SIG-M5 treated with dmso at 0.1 percent for 504 hours (cell line): Measurements from ENCODE around the gene ATXN10.
"Not testable (repeated sequence)": the region's sequence is repeated elsewhere in the genome, so short reads cannot be mapped to it uniquely, and the experiment has no call there.

ENCODE experiments used
- DNase-seq: peaks from one replicate; lab custom pipeline; 2025; ENCODE audit not compliant: unreplicated experiment; lab: John Stamatoyannopoulos, UW

ATXN10 gene

DNA sequence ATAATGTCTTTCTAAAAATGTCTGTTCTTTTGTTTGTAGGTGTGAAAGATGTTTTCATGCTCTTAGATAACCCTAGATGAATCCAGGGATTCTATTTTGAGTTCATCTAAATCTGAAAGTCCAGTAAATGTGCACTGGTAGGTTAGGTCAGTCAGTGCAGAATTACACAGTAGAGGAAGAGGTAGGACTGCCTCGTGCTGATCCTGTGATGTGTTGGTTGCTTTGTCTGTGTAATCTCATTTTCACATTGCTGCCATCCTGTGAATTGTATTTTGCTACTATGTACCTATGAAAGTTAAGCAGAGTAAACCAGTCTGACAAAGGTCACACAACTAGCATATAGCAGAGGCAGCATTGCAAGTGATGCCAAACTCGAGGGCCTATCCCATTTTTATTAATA is 36.5 kb downstream of the ATXN10 start:
- no peak for DNase-seq

DNA sequence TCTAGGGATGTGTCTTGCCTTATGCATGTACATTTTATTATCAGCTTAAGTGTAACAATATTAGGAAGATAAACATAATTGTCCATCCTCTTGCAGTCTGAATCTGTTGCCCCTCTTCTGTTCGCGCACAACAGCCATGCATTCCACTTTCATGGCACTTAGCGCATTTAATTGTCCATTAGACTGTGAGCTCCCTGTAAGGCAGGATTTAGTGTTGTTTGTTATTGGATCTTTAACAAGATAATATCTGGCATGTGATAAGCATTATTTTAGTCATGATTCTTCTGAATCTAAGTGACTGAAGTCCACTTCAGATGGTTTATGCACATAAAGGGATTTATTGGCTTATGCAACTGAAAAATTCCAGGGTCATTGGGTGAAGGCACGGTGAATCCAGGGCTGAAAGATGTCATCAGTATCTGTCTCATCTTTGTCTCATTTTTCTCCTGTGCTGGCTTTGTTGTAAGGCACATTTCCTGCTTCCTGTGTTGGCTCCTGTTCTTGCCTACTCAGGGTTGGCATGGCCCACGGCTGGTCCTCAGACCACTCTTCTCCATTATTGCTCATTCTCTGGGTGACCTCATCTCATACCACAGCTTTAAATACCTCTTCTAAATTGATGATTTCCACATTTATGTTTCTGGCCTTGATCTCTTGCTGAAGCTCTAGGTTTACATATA is 37.6 kb downstream of the ATXN10 start:
- DNase-seq = peak; percentile 12

DNA sequence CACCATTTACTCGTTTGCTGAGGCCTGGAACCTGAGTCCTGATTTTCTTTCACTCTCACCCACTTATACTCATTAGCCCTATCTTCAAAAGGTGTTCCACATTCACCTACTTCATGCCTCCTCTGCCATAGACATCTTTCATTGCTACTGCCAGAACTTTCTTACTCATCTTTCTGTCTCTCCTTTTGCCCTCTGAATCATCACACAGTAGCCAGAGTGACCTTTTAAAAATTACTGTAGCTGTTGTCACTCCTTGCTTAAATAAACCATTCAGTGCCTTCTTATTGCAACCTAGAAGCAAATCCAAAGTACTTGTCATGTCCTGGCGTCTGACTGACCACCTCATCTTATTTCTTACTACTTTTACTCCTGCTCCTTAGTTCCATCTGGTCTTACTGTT is 38.2 kb downstream of the ATXN10 start:
- no peak for DNase-seq

DNA sequence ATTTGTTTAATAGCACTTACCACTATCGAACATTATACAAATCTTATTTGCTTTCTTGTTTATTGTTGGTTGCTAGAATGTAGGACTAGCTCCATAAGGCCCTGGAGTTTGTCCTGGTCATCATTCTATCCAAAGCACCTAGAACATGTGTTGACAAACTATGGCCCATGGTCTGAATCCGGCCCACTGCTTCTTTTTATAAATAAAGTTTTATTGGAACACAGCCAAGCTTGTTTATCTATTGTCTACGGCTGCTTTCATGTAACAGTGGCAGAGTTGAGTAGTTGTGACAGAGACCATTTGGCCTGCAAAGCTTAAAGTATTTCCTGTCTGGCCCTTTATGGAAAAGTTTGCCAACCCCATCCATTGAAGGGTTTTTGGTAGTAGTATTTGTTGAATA is 38.8 kb downstream of the ATXN10 start:
- no peak for DNase-seq

DNA sequence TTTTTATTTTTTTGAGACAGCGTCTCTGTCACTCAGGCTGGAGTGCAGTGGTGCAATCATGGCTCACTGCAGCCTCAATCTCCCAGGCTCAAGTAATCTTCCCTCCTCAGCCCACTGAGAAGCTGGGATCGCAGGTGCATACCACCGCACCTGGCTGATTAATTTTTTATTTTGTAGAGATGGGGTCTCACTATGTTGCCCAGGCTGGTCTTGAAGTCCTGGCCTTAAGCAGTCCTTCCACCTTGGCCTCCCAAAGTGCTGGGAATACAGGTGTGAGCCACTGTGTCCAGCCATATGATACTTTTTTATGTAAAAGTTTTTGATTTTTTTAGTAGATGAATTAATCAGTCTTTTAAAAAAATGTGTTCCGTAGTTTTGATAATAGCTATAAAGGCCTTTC is 42.8 kb downstream of the ATXN10 start:
- not testable (repeated sequence) for DNase-seq

DNA sequence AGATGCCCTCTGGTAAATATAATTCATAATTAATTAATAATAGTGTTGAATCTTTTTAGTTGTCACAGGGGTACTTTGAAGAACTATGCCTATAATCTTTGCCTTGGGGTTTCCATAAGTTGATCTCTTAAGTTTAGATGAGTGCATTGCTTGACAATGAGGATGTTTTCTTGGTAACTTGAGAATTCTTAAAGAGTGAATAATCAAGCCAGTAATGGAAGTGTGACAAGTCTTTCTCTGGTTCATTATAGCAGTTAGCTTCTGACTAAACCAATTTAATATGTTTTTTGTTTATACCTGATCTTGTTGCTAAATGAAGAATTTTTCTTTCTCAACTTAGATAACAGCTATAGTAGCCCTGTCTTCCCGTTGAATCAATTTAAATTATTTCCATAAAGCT is 46.2 kb downstream of the ATXN10 start:
- no peak for DNase-seq

DNA sequence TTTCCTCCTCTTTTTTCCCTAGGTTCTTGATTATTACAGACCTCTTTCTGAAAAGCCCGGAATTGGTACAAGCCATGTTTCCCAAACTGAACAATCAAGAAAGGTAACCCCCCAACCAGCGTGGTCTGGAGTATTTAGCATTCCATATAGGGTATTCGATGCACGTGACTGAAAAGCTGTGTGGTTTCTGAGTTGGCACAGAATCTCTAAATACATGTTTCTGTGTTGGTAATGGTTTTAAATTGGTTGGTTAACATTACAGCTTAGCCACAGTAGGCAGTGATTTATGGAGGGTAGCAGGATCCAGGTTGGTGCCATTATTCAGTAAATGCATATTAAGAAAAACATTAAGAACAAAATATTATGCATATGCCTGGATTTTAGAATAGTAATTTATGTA is 46.8 kb downstream of the ATXN10 start:
- DNase-seq = no peak

DNA sequence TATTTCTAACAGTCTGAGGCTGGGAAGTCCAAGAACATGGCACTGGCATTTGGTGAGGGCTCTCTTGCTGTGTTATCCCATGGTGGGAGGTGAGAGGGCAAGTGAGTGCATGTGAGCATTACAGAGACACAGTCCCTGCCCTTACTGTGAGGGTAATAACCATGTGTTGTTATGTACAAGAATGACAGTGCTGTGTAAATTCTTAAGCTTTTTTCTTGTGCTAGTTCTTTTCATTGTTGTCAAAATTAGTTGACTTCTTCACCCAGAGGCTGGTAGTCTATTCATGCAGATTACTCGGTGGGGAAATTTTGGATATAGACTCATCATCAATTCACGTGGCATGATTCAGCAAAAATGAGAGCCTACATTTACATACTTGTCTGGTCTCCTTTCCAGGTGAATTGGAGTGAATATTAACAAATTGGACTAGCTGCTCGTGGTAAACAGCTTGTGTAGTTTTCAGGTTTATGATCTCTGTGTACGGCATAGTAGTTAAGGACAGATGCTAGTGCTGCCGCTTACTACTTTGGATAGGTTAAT is 49.3 kb downstream of the ATXN10 start:
- DNase-seq = no peak

DNA sequence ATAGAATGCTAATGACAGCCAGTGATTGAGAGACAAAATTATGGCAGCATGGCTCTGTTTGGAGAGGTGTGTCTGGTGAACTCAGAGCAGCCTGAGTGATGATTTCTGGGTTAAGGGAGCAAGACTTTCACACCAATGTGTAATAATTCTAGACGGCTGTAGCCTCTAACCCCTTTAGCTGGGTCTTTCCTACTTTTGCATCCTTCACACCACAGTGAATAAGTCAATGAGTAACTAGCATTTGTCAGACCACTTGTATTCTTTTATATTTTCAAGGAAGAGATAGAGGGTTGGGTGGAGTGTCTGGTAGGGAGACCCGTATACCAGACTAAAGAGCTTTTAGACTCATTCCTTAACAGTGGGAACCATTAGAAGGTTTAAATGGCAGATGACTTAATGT is 50.4 kb downstream of the ATXN10 start:
- DNase-seq = no peak

DNA sequence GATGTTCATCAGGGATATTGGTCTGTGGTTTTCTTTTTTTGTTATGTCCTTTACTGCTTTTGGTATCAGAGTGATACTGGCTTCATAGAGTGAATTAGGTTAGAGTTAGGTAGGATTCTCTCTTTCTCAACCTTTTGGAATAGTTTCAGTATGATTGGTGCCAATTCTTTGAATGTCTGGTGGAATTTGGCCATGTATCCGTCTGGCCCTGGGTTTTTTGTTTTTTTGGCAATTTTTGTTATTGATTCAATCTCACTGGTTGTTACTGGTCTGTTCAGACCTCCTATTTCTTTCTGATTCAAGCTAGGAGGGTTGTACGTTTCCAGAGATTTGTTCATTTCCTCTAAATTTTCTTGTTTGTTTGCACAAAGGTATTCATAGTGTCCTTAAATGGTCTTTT is 54.4 kb downstream of the ATXN10 start:
- DNase-seq = no peak

DNA sequence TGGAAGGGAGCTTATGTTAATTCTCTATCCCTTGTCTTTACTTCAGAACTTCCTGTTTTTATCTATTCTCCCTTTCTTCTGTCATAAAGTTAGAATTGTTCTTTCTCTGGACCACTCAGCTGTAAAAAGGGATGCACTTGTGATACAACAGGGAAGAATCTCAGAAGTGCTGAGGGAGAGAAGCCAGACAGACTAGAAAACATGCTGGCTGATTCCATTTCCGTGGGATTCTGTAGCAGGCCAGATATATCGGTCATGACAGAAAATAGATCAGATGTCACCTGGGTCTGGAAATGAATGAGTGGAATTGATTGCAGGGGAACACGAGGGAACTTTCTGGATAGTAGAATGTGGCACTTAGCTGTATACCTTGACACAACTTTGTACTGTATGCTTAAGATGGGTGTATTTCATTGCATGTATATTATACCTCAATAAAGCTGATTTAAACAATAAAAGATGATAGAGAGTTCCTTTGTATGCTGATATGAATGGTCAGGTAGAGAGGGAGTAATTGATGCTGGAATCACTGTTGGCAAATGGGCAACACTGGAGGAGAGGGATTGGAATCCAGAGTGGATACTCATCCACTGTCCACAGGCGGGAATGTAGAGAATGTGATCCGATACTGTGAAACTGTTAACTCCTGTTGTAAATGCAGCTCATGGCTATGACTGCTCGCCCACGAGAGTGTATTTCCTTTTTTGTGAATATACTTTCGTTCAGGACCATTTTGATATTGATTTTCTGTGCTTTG is 59.6 kb downstream of the ATXN10 start:
- no peak for DNase-seq

DNA sequence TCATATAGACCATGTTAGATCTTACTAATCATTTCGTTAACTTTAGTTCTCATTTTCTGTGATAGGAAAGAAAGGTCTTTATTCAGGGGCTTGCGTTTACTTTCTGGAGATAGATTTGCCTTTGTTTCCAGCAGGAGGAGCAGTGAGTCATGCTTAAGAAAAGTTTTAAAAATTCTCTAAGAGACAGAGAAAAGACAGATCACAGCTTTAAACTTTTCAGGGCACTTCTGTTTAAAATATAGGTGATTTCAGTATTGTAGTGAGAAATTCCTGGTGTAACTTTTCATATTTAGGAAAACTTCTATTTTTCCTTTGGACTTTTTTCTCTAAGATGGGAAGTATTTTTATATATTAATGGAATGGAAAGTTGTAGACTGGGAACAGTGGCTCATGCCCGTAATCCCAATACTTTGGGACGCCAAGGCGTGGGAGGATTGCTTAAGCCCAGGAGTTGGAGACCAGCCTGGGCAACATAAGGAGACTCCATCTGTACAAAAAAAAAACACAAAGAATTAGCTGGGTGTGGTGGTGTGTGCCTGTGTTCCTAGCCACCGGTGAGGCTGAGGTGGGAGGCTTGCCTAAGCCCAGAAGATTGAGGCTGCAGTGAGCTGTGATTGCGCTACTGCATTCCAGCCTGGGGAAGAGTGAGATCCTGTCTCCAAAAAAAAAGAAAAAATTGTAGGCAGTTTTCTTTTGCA is 60.3 kb downstream of the ATXN10 start:
- no peak for DNase-seq

DNA sequence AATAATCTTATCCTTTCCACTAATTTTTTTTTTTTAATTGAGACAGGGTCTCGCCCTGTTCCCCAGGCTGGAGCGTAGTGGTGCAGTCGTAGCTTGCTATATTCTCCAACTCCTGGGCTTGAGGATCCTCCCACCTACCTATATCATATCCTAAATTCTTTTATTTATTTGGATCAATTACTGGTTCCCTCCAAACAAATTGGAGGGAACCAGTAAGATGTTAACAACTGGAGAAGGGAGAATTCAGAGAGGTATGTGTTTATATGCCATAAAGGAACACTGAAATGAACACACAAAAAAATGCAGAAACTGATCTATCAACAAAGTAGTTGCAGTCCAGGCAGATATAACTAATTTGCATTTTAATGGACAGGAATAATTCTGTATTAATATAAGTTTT is 63.6 kb downstream of the ATXN10 start:
- DNase-seq = no peak

DNA sequence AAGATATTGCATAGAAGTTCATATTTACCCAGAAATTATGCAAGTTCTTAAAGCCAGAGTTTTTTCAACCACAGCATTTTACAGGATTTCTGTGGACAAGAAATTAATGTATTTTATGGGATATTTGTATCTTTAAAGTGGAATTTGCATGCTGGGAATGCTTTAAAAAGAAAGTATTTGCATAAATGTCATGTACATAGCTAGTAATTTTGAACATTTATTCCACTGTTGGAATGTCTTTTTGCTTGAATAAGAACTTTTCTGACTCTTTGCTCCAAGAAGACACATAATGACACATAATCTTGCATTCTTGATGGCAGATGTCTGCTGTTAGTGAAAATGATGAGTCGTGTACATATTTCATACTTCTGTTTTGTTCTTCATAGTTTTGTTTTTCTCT is 66.6 kb downstream of the ATXN10 start:
- DNase-seq = no peak

DNA sequence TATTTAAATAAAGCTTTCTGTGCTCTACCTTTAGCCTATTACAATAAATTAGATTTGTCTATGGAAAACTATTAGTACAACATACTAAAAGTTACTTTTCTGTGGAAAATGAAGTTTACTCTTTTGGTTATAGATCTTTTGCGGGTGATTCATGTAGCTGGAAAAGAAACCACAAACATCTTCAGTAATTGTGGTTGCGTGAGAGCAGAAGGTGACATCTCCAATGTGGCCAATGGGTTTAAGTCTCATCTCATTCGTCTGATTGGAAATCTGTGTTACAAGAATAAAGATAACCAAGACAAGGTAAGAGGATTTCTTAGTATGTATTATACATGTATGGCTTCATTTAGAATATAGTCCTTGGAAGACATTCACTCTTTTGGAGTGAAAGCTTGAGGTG is 68.6 kb downstream of the ATXN10 start:
- no peak for DNase-seq

DNA sequence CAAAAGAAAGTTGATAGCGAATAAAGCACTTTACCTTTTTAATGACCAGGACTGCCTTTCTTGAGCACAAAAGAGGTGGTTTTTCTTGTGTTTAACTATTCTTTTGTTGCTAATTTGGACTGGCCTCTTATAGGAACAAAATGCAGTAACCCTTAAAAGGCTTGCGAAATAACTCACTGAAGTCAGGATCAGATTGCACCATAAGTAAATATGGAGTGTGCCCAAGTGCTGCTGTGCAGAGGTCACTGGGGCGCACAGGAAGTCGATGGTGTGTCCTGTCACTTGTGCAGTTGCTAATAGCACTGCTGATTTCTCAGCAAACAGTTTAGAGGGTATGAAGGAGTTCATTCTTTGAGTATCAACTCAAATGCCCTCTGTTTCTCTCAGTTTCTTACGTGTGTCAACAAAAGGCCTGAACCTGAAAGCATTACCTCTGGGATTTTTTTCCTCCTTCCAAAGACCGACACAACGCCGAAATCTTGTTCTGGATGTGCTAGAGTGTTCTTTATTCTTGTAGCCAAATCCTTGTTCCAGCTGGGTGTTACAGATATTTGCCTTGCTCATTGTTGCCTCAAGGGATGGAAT is 71.3 kb downstream of the ATXN10 start:
- DNase-seq = peak; percentile 94

DNA sequence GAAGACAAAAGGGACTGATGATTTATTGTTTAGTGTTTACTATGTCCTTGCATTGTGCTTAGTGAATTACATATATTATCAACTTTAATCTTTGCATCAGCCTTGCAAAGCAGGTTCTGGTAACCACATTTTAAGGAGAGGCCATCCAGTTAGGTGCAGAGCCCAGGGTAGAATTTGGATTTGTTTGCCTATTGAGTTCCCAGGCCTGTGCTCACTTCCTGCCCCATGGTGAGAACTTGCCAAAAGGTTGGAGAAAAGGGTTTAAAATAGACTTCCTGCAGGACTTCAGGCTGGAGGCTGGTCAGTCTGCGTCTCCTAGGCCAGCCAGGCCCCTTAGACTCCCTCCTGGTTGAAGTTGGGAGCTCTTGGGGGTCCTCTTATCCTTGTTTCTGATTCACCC is 72.1 kb downstream of the ATXN10 start:
- DNase-seq = no peak

DNA sequence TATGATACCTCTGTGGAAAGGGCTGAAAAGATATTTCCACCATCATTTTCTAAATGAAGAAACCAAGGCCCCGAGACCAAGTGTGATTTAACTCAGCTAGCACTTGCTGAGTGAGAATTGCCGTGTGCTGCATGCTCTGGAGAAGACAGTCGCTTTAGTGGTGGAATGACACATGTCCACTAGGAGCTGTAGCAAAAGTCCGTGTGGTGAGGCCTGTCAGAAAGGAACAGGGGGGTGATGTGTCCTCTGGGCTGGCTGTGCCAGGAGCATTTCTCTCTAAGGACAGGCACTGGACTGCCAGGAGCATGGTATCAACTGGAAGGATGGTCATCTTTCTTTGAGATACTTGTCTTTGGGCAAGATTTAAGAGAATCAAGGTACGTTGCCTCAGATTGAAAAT is 72.8 kb downstream of the ATXN10 start:
- no peak for DNase-seq

DNA sequence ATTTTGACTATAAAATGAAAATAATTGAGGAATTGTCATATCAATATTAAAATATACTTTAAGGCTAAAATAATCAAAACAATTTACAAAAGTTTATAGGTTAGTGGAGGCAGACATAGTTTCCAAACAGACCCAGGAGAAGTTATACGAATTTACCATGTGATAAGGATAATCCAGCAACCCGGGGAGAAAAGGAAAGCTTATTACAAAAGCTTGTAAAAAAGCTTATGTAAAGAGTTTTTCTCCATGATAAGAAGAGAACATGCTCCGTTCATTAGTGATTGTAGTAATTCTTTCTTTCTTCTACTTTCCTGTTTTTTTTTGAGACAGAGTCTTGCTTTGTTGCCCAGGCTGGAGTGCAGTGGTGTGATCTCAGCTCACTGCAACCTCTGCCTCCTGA is 79.0 kb downstream of the ATXN10 start:
- no peak for DNase-seq

DNA sequence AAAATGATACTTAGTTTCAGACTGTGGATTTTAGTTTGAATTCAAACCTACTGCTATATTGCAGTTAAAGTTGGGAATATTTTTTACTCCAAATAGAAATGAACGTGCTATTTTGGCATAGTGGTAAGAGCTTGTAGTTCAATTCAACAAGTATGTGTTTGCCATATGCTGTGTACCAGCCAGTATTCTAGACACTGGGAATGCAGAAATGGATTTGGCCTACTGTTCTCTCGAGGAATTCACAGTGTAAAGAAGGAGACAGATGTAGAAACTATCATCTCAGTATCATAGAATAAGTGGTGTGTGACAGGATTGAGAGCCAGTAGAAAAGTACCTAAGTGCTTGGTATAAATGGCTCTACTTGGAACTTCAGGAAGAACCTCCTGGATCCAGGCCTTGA is 80.4 kb downstream of the ATXN10 start:
- DNase-seq = no peak

DNA sequence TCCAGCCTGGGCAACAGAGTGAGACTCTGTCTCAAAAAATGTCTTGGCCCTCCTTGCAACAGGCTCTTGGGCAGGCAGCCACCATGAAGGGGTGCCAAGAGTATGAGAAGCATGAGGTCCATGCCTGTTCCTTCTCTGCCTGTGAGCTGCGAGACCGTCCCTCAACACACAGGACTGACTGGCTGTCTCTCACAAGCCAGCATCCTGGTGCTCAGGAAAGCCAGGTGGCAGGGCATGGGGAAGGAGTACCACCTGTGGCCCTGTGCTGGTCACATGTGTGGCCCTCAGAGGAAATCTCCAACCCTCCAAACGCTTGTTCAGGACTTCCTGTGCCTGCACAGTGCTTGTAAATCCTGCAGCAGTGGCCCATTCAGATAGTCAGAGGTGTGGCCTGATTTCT is 83.2 kb downstream of the ATXN10 start:
- no peak for DNase-seq

DNA sequence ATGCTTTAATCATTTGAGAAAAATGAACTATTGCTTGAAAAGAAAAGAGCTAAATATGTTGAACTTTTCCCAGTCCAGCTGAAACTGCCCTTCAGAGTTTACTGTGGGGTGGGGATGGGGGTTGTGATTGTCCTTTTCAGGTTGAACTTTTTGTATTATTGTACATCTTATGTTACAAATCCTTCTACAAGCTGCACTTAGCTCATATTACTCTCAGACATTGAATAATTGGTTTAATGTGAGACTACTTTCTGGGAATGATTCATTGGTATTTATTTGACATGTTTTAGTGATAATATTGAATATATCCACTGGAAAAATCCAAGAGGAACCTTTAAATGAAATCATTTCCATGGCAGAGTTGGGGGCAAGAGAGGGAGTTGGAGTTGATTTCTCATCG is 84.9 kb downstream of the ATXN10 start:
- no peak for DNase-seq
